HCT116 (cell line): ENCODE data around the gene SUPT4H1. TPM values are rescaled to one million over a fixed set of nuclear protein-coding genes. Genes with fewer than 3 reads are reported as not detected.

Experiments
- ATAC-seq: fragments of 200-7000 bp; cut with Tn5 transposase; 2 replicates; pipeline ENCODE4 v1.9.1; 2020; ENCODE audit warnings: mild to moderate bottlenecking, moderate library complexity
- BruUV-seq: library from RNA; stranded (reverse); fragments of 400-500 nt; replicated peaks from 2 replicates; lab custom pipeline; 2021; lab: Mats Ljungman, UMichigan
- CTCF ChIA-PET: fragments of 300-600 bp; sonication (Branson Sonifier 250); formaldehyde crosslinking; loops from one replicate; lab custom pipeline; 2021; ENCODE audit warnings: antibody characterized with exemption; lab: Charles Lee
- POLR2A ChIA-PET: fragments of 300-600, 350-600 bp; sonication (Branson Sonifier 250); formaldehyde crosslinking; loops from one replicate; lab custom pipeline; 2021; ENCODE audit warnings: antibody characterized with exemption; lab: Charles Lee
- RAD21 ChIA-PET, 2 experiments: fragments of 300-600 bp; sonication (Branson Sonifier 250); formaldehyde crosslinking; loops; one replicate each; lab custom pipeline; 2023; ENCODE audit warnings: low total read pairs in 2 of 2; ENCODE audit not compliant: uncharacterized antibody in 2 of 2, unreplicated experiment in 2 of 2, low non-redundant PET in 1 of 2; lab: Charles Lee
- DNase-seq: peaks from one replicate; pipeline ENCODE4 v3.0.0-alpha.2; 2010; ENCODE audit warnings: low read depth, low spot score
- H2AFZ ChIP-seq: fragments of 200-600 bp; shearing (Covaris generic), sonication (generic); 2 replicates; pipeline ENCODE4 v1.6.1; 2017; ENCODE audit warnings: low read depth, mixed run types, mixed read lengths, antibody characterized with exemption, low read length; ENCODE audit not compliant: poor library complexity, severe bottlenecking
- H3K27ac ChIP-seq: 2 replicates; pipeline ENCODE4 v1.5.1; 2012; ENCODE audit warnings: low read depth, low read length
- H3K27me3 ChIP-seq: fragments of 200-600 bp; sonication (generic); 2 replicates; pipeline ENCODE4 v1.6.1; 2016; ENCODE audit warnings: mixed run types, low read length, mixed read lengths; ENCODE audit not compliant: insufficient read depth
- H3K36me3 ChIP-seq, 2 experiments: fragments of 200-500 bp in 1 of 2; fragments of 200-600 bp in 1 of 2; sonication (Bioruptor generic) in 1 of 2; sonication (generic) in 1 of 2; 2 replicates each; pipeline versions ENCODE4 v1.5.1 to v1.6.1; 2014 to 2016; ENCODE audit warnings: low read length in 2 of 2, inconsistent platforms in 1 of 2, mixed read lengths in 1 of 2, mixed run types in 1 of 2; ENCODE audit not compliant: insufficient read depth in 2 of 2, control insufficient read depth in 1 of 2
- H3K4me1 ChIP-seq, 2 experiments: fragments of 200-600 bp in 1 of 2; sonication (generic) in 1 of 2; 2 replicates each; pipeline versions ENCODE4 v1.5.1 to v1.6.1; 2012 to 2017; ENCODE audit warnings: low read length in 2 of 2, inconsistent platforms in 1 of 2, mild to moderate bottlenecking in 1 of 2, mixed read lengths in 1 of 2, mixed run types in 1 of 2, moderate library complexity in 1 of 2; ENCODE audit not compliant: insufficient read depth in 2 of 2, control insufficient read depth in 1 of 2
- H3K4me2 ChIP-seq: fragments of 200-600 bp; sonication (generic); 2 replicates; pipeline ENCODE4 v1.6.1; 2017; ENCODE audit warnings: mixed run types, low read length, mixed read lengths
- H3K4me3 ChIP-seq, 2 experiments: fragments of 200-600 bp in 1 of 2; sonication (generic) in 1 of 2; replicated peaks in 1 of 2; 2 replicates each; pipeline ENCODE4 v1.5.1; 2011 to 2016; ENCODE audit warnings: low read length in 2 of 2, control low read depth in 1 of 2, low read depth in 1 of 2, mild to moderate bottlenecking in 1 of 2, mixed read lengths in 1 of 2, mixed run types in 1 of 2
- H3K79me2 ChIP-seq: fragments of 200-600 bp; sonication (generic); 2 replicates; pipeline ENCODE4 v1.6.1; 2017; ENCODE audit warnings: mild to moderate bottlenecking, mixed run types, low read length, moderate library complexity, mixed read lengths; ENCODE audit not compliant: insufficient read depth
- H3K9ac ChIP-seq: fragments of 200-600 bp; sonication (generic); 2 replicates; pipeline ENCODE4 v1.6.1; 2016; ENCODE audit warnings: low read length, mixed read lengths
- H3K9me2 ChIP-seq: fragments of 200-600 bp; sonication (generic), shearing (Covaris generic); 2 replicates; pipeline ENCODE4 v1.6.1; 2017; ENCODE audit warnings: mixed run types, mild to moderate bottlenecking, moderate library complexity; ENCODE audit not compliant: insufficient read depth
- H3K9me3 ChIP-seq, 2 experiments: fragments of 200-500 bp in 1 of 2; fragments of 200-600 bp in 1 of 2; sonication (Bioruptor generic) in 1 of 2; sonication (generic) in 1 of 2; 2 replicates each; pipeline ENCODE4 v1.6.1; 2014 to 2017; ENCODE audit warnings: low read length in 2 of 2, mixed read lengths in 2 of 2, inconsistent platforms in 1 of 2, low read depth in 1 of 2, mild to moderate bottlenecking in 1 of 2, mixed run types in 1 of 2, moderate library complexity in 1 of 2; ENCODE audit not compliant: control insufficient read depth in 1 of 2, insufficient read depth in 1 of 2
- H4K20me1 ChIP-seq: fragments of 200-600 bp; sonication (generic), shearing (Covaris generic); 2 replicates; pipeline ENCODE4 v1.6.1; 2017; ENCODE audit warnings: mixed run types, mild to moderate bottlenecking, moderate library complexity; ENCODE audit not compliant: insufficient read depth
- CEBPB ChIP-seq: IDR thresholded peaks from 2 replicates; pipeline ENCODE4 v1.6.1; 2012; ENCODE audit warnings: low read depth
- EGR1 ChIP-seq: IDR thresholded peaks from 2 replicates; pipeline ENCODE4 v1.6.1; 2012; ENCODE audit warnings: low read depth
- ELF1 ChIP-seq: IDR thresholded peaks from 2 replicates; pipeline ENCODE4 v1.6.1; 2012; ENCODE audit warnings: low read depth, borderline replicate concordance
- EZH2 ChIP-seq: fragments of 200-600 bp; sonication (generic); IDR thresholded peaks from 2 replicates; pipeline ENCODE4 v1.6.1; 2017; ENCODE audit warnings: antibody characterized with exemption, mixed run types
- EZH2phosphoT487 ChIP-seq: fragments of 200-600 bp; IDR thresholded peaks from 2 replicates; pipeline ENCODE4 v1.6.1; 2018; ENCODE audit warnings: antibody characterized with exemption, borderline replicate concordance
- FOSL1 ChIP-seq: IDR thresholded peaks from 2 replicates; pipeline ENCODE4 v1.6.1; 2012; ENCODE audit warnings: low read depth
- JUND ChIP-seq: IDR thresholded peaks from 2 replicates; pipeline ENCODE4 v1.6.1; 2012
- POLR2A ChIP-seq: IDR thresholded peaks from 2 replicates; pipeline ENCODE4 v1.7.0; 2011; ENCODE audit warnings: borderline replicate concordance; ENCODE audit not compliant: insufficient read depth, insufficient read length; ENCODE audit errors: extremely low read depth
- POLR2AphosphoS5 ChIP-seq: IDR thresholded peaks from 2 replicates; pipeline ENCODE4 v1.6.1; 2011; ENCODE audit warnings: mild to moderate bottlenecking, low read depth, low read length, moderate library complexity
- SIN3A ChIP-seq: IDR thresholded peaks from 2 replicates; pipeline ENCODE4 v1.6.1; 2012; ENCODE audit warnings: low read depth
- SP1 ChIP-seq: IDR thresholded peaks from 2 replicates; pipeline ENCODE4 v1.6.1; 2012; ENCODE audit warnings: low read depth
- YY1 ChIP-seq: IDR thresholded peaks from 2 replicates; pipeline ENCODE4 v1.6.1; 2011; ENCODE audit warnings: low read length, low read depth, moderate library complexity, mild to moderate bottlenecking; ENCODE audit not compliant: insufficient replicate concordance; ENCODE audit errors: extremely low read depth
- ZNF274 ChIP-seq: fragments of 200-500 bp; sonication (Bioruptor generic); IDR thresholded peaks from 2 replicates; pipeline ENCODE4 v1.6.1; 2014; ENCODE audit warnings: mild to moderate bottlenecking, low read depth, low read length, inconsistent platforms
- intact Hi-C: fragments of 100-400 bp; cut with micrococcal nuclease; formaldehyde crosslinking; loops from 2 replicates; pipeline ENCODE4 v1.10.0; 2022
- total RNA-seq: library from RNA; stranded (reverse); gene quantifications from one replicate; pipeline ENCODE4 v1.2.1, GENCODE V29; 2021; ENCODE audit not compliant: unreplicated experiment
- TF ChIP-seq, protein P1 (sequence below): IDR thresholded peaks from 2 replicates; pipeline ENCODE4 v1.6.1; 2012
- TF ChIP-seq, protein P2 (sequence below): IDR thresholded peaks from 2 replicates; pipeline ENCODE4 v1.6.1; 2012

Gene SUPT4H1
- total RNA-seq, 1 experiment from 2014 or later, result 118 TPM

DNA sequence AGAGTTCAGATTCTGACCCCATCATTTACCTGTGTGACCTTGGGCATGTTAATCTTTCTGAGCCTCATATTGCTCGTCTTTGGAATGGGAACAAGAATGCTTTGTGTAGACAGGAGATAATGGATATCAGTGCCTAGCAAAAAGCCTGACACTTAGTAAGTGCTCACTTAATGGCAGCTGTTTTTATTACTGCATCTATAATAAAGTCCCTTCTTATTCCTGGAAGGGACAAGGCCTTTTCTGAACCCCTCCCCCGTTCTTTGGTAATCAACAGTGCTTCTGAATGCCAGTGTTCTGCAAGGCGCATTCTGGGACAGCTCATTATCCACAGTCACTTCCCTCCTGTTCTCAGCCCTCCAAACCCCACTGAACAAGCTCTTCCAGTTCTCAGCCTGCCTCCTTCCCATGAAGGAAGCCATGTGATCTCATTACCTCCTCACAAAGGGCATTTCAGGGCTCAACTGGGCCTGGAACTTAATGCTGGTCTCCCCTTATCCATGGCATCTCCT is 25.1 kb upstream of the SUPT4H1 start (continued):
- TF ChIP-seq YY1 (peak; percentile 3), SP1 (peak; percentile 77), FOSL1 (no peak)

DNA sequence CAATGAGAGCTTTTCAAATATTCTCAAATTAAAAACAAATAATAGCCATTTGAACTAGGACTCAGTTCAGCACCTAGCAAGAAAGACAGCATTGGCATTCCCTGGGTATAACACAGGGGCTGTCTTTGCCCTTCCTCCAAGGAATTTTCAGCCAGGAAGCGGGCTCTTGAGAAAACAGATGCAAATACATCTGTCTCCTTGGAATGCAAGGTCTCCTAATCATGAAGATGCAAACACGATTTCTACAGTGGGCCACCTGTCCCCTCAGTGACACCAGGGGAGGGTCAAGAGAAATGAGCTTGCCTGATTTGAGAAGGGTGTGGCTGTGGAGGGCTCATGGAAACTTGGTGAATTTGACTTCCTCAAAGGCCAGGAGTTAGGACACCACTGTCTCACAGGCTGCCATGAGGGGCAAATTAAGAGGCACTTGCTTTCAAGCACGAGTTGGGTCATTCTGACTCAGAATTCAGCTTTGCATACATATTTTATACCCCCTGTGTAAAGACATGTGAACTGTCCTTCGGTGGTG is 24.5 kb upstream of the SUPT4H1 start:
- ChIA-PET CTCF (interaction anchor here (2.2 kb wide), 1 partner anchor 41 kb away, joined by 6 read pairs; the partner anchor contains the start of gene RNF43), RAD21 (no interaction called here), POLR2A (interaction anchor here (2.0 to 4.0 kb wide), 2 partner anchors 25 to 41 kb away, joined by 4 to 17 read pairs; partner anchors contain the start of genes RNF43 and SUPT4H1)
- Histone ChIP-seq H3K4me1 (peaks cover 56 to 57% of the 10 kb centered on the region in 2 experiments), H3K36me3 (peaks cover 0 to 9% of the 10 kb centered on the region in 2 experiments; a peak in 2 of 4 replicates), H3K79me2 (peaks cover 89% of the 10 kb centered on the region), H3K9me2 (no peaks in the 10 kb centered on the region), H2AFZ (no peak overlapping the region), H3K9ac (0 out of 2 replicates have a peak overlapping the region, but pooled peaks have one; percentile 1), H3K9me3 (no peaks in the 10 kb centered on the region), H3K27me3 (no peaks in the 10 kb centered on the region), H3K4me3 (no peak overlapping the region), H3K4me2 (peak overlapping the region; percentile 44), H4K20me1 (no peaks in the 10 kb centered on the region), H3K27ac (no peak overlapping the region)
- TF ChIP-seq ELF1, result no peak
- 0 out of 2 replicates have a peak, but pooled peaks have one; percentile 19 for TF ChIP-seq POLR2AphosphoS5
- TF ChIP-seq, protein P1, sequence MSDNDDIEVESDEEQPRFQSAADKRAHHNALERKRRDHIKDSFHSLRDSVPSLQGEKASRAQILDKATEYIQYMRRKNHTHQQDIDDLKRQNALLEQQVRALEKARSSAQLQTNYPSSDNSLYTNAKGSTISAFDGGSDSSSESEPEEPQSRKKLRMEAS, result no peak
- no TSS peak for BruUV-seq
- ATAC-seq (no peak), DNase-seq (no peak)
- intact Hi-C loops, result no loop called here

DNA sequence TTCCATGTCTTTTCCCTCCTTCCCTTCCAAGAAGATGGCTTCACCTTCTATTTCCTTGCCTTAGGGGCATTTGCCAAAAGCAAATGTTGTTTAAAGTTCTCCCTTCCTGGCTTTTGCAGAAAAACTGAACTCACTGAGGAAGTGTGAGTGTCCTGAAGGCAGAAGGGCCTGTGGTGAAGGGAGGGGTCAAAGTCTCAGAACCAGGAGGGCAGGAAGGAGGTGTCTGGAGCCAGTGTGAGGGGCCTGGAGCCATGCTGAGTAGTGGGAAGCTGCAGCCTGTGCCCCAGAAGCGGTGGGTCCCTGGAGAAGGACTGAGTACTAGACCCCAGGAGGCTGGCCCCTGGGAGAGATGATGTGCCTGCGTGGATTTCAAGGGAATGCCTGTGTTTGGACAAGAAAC is 23.8 kb upstream of the SUPT4H1 start:
- peaks cover 88% of the 10 kb centered on the region for H3K79me2 ChIP-seq
- no peak overlapping the region for H2AFZ ChIP-seq
- H3K4me2 ChIP-seq, result no peak overlapping the region
- BruUV-seq, result no TSS peak
- H3K27ac ChIP-seq, result no peak overlapping the region
- H3K27me3 ChIP-seq, result no peaks in the 10 kb centered on the region
- DNase-seq (no peak), ATAC-seq (no peak)
- no peaks in the 10 kb centered on the region for H4K20me1 ChIP-seq
- H3K9me2 ChIP-seq, result no peaks in the 10 kb centered on the region
- no peak overlapping the region for H3K4me3 ChIP-seq
- no peak overlapping the region for H3K9ac ChIP-seq
- CTCF ChIA-PET, result interaction anchor here (2.2 kb wide), 1 partner anchor 42 kb away, joined by 6 read pairs; the partner anchor contains the start of gene RNF43
- RAD21 ChIA-PET, result no interaction called here
- no peaks in the 10 kb centered on the region for H3K9me3 ChIP-seq
- POLR2A ChIA-PET, result no interaction called here
- H3K36me3 ChIP-seq, result peaks cover 0 to 15% of the 10 kb centered on the region in 2 experiments; a peak in 3 of 4 replicates
- intact Hi-C loops, result no loop called here
- H3K4me1 ChIP-seq, result peaks cover 49 to 50% of the 10 kb centered on the region in 2 experiments
- TF ChIP-seq, protein P2, sequence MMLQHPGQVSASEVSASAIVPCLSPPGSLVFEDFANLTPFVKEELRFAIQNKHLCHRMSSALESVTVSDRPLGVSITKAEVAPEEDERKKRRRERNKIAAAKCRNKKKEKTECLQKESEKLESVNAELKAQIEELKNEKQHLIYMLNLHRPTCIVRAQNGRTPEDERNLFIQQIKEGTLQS, result no peak
- TF ChIP-seq SIN3A (no peak), EZH2 (no peak), ZNF274 (no peak), EGR1 (no peak), EZH2phosphoT487 (no peak), JUND (no peak), POLR2A (no peak), SP1 (no peak), CEBPB (no peak), YY1 (no peak)
- TF ChIP-seq, protein P1, result no peak
